Dendritic cell treated with granulocyte-macrophage colony-stimulating factor and Interleukin-4, amounts not matched to agents 40 ng/mL and 50 ng/mL, for 4 days (primary cell): ENCODE data around the gene KIN.
"Not testable (repeated sequence)": the region's sequence is repeated elsewhere in the genome, so short reads cannot be mapped to it uniquely, and the experiment has no call there.

Experiments
- H3K27ac Mint-ChIP-seq: one replicate; pipeline ENCODE4 v1.8.0; 2022; ENCODE audit warnings: mild to moderate bottlenecking, mixed read lengths
- H3K27me3 Mint-ChIP-seq: one replicate; pipeline ENCODE4 v1.8.0; 2022; ENCODE audit warnings: mild to moderate bottlenecking, mixed read lengths
- H3K36me3 Mint-ChIP-seq: one replicate; pipeline ENCODE4 v1.8.0; 2022; ENCODE audit warnings: low read depth, mixed read lengths
- H3K4me1 Mint-ChIP-seq: one replicate; pipeline ENCODE4 v1.8.0; 2022; ENCODE audit warnings: low read depth, mixed read lengths
- H3K4me3 Mint-ChIP-seq: one replicate; pipeline ENCODE4 v1.8.0; 2022; ENCODE audit warnings: mild to moderate bottlenecking, moderate library complexity, mixed read lengths
- H3K9me3 Mint-ChIP-seq: one replicate; pipeline ENCODE4 v1.8.0; 2022; ENCODE audit warnings: mixed read lengths
- intact Hi-C: fragments of 100-400 bp; cut with micrococcal nuclease; formaldehyde crosslinking; loops from one replicate; pipeline ENCODE4 v1.15.0; 2022

KIN gene

GRCh38 chr10:7782194-7782593 is 5.6 kb downstream of the KIN start:
- H3K9me3 Mint-ChIP-seq, intact Hi-C loops, H3K27ac Mint-ChIP-seq, H3K4me3 Mint-ChIP-seq, H3K27me3 Mint-ChIP-seq: not testable (repeated sequence)
- H3K36me3 Mint-ChIP-seq = peaks cover 68% of the 10 kb centered on the region
- H3K4me1 Mint-ChIP-seq = peaks cover 19% of the 10 kb centered on the region

- no peaks in the 10 kb centered on the region for H3K4me1 Mint-ChIP-seq
- H3K9me3 Mint-ChIP-seq = no peaks in the 10 kb centered on the region
- H3K27me3 Mint-ChIP-seq = no peaks in the 10 kb centered on the region
- intact Hi-C loops = no loop called here
- H3K4me3 Mint-ChIP-seq = no peak overlapping the region
- peaks cover 95% of the 10 kb centered on the region for H3K36me3 Mint-ChIP-seq
- no peak overlapping the region for H3K27ac Mint-ChIP-seq
Observed at GRCh38 chr10:7776777-7777176, 11.0 kb downstream of the KIN start.

GRCh38 chr10:7773845-7774801 is 13.7 kb downstream of the KIN start:
- Mint-ChIP-seq H3K27ac (no peak overlapping the region), H3K9me3 (no peaks in the 10 kb centered on the region), H3K4me3 (no peak overlapping the region), H3K36me3 (peaks cover 97% of the 10 kb centered on the region), H3K27me3 (no peaks in the 10 kb centered on the region), H3K4me1 (no peaks in the 10 kb centered on the region)
- intact Hi-C loops = no loop called here

- Mint-ChIP-seq H3K9me3 (no peaks in the 10 kb centered on the region), H3K27ac (no peak overlapping the region), H3K36me3 (peaks cover 90% of the 10 kb centered on the region), H3K4me1 (peaks cover 9% of the 10 kb centered on the region), H3K27me3 (no peaks in the 10 kb centered on the region), H3K4me3 (no peak overlapping the region)
- intact Hi-C loops = no loop called here
Observed at GRCh38 chr10:7768417-7768816, 19.4 kb downstream of the KIN start.

- Mint-ChIP-seq H3K36me3 (peaks cover 88% of the 10 kb centered on the region), H3K27ac (no peak overlapping the region), H3K4me1 (peaks cover 9% of the 10 kb centered on the region), H3K9me3 (no peaks in the 10 kb centered on the region), H3K4me3 (no peak overlapping the region), H3K27me3 (no peaks in the 10 kb centered on the region)
- intact Hi-C loops = no loop called here
Observed at GRCh38 chr10:7767209-7767608, 20.6 kb downstream of the KIN start.

- Mint-ChIP-seq H3K27me3 (no peaks in the 10 kb centered on the region), H3K9me3 (no peaks in the 10 kb centered on the region), H3K4me1 (peaks cover 9% of the 10 kb centered on the region), H3K36me3 (peaks cover 88% of the 10 kb centered on the region), H3K27ac (no peak overlapping the region), H3K4me3 (no peak overlapping the region)
- intact Hi-C loops = no loop called here
Observed at GRCh38 chr10:7766241-7766640, 21.6 kb downstream of the KIN start.

- H3K36me3 Mint-ChIP-seq = peaks cover 88% of the 10 kb centered on the region
- peak overlapping the region; percentile 55 for H3K27ac Mint-ChIP-seq
- H3K9me3 Mint-ChIP-seq = no peaks in the 10 kb centered on the region
- H3K4me1 Mint-ChIP-seq = peaks cover 9% of the 10 kb centered on the region
- H3K27me3 Mint-ChIP-seq = no peaks in the 10 kb centered on the region
- intact Hi-C loops = no loop called here
- H3K4me3 Mint-ChIP-seq = peak overlapping the region; percentile 32
Observed at GRCh38 chr10:7763929-7764328, 23.9 kb downstream of the KIN start.

- Mint-ChIP-seq H3K36me3 (peaks cover 91% of the 10 kb centered on the region), H3K4me3 (no peak overlapping the region), H3K4me1 (no peaks in the 10 kb centered on the region), H3K27ac (no peak overlapping the region), H3K9me3 (no peaks in the 10 kb centered on the region), H3K27me3 (no peaks in the 10 kb centered on the region)
- intact Hi-C loops = no loop called here
Observed at GRCh38 chr10:7756360-7756992, 31.3 kb downstream of the KIN start.

GRCh38 chr10:7755103-7755502 is 32.7 kb downstream of the KIN start:
- Mint-ChIP-seq H3K36me3 (peaks cover 83% of the 10 kb centered on the region), H3K9me3 (no peaks in the 10 kb centered on the region), H3K27me3 (no peaks in the 10 kb centered on the region), H3K27ac (no peak overlapping the region), H3K4me3 (no peak overlapping the region), H3K4me1 (no peaks in the 10 kb centered on the region)
- intact Hi-C loops = no loop called here

- intact Hi-C loops = no loop called here
- Mint-ChIP-seq H3K36me3 (peaks cover 63% of the 10 kb centered on the region), H3K9me3 (no peaks in the 10 kb centered on the region), H3K27me3 (no peaks in the 10 kb centered on the region), H3K4me1 (no peaks in the 10 kb centered on the region), H3K4me3 (no peak overlapping the region), H3K27ac (no peak overlapping the region)
Observed at GRCh38 chr10:7752251-7752650, 35.5 kb downstream of the KIN start.

GRCh38 chr10:7750222-7750621 is 37.6 kb downstream of the KIN start:
- intact Hi-C loops = no loop called here
- no peak overlapping the region for H3K4me3 Mint-ChIP-seq
- no peak overlapping the region for H3K27ac Mint-ChIP-seq
- H3K9me3 Mint-ChIP-seq = no peaks in the 10 kb centered on the region
- H3K27me3 Mint-ChIP-seq = no peaks in the 10 kb centered on the region
- H3K36me3 Mint-ChIP-seq = peaks cover 48% of the 10 kb centered on the region
- H3K4me1 Mint-ChIP-seq = no peaks in the 10 kb centered on the region

- H3K27me3 Mint-ChIP-seq, H3K27ac Mint-ChIP-seq, H3K4me1 Mint-ChIP-seq, H3K9me3 Mint-ChIP-seq, H3K4me3 Mint-ChIP-seq, intact Hi-C loops: not testable (repeated sequence)
- peaks cover 32% of the 10 kb centered on the region for H3K36me3 Mint-ChIP-seq
Observed at GRCh38 chr10:7748637-7749036, 39.2 kb downstream of the KIN start.

- no peak overlapping the region for H3K4me3 Mint-ChIP-seq
- no peaks in the 10 kb centered on the region for H3K36me3 Mint-ChIP-seq
- intact Hi-C loops = no loop called here
- peaks cover 2% of the 10 kb centered on the region for H3K27me3 Mint-ChIP-seq
- no peaks in the 10 kb centered on the region for H3K4me1 Mint-ChIP-seq
- H3K9me3 Mint-ChIP-seq = no peaks in the 10 kb centered on the region
- H3K27ac Mint-ChIP-seq = no peak overlapping the region
Observed at GRCh38 chr10:7744307-7744706, 43.5 kb downstream of the KIN start.

GRCh38 chr10:7738536-7739407 is 49.0 kb downstream of the KIN start:
- Mint-ChIP-seq H3K9me3 (no peaks in the 10 kb centered on the region), H3K27me3 (peaks cover 2% of the 10 kb centered on the region), H3K36me3 (no peaks in the 10 kb centered on the region), H3K4me3 (no peak overlapping the region), H3K4me1 (no peaks in the 10 kb centered on the region), H3K27ac (no peak overlapping the region)
- intact Hi-C loops = no loop called here
